ENCODE measurements around the gene ARL15.

The ARL15 gene

GRCh38 chr5:53971131-53971530 lies 339.2 kb downstream of the ARL15 start:
- DNase-seq, result no peak

- DNase-seq, result no peak
These were observed 339.9 kb downstream of the ARL15 start for GRCh38 chr5:53970475-53970874.

- no peak for DNase-seq
These were observed 341.1 kb downstream of the ARL15 start for GRCh38 chr5:53969176-53969730.

- no peak for DNase-seq
These were observed 344.9 kb downstream of the ARL15 start for GRCh38 chr5:53965459-53965858.

GRCh38 chr5:53963958-53964357 lies 346.4 kb downstream of the ARL15 start:
- DNase-seq, result no peak

- no peak for DNase-seq
These were observed 348.1 kb downstream of the ARL15 start for GRCh38 chr5:53962306-53962705.

GRCh38 chr5:53956632-53957031 lies 353.7 kb downstream of the ARL15 start:
- no peak for DNase-seq

- no peak for DNase-seq
These were observed 354.2 kb downstream of the ARL15 start for GRCh38 chr5:53956196-53956595.

- DNase-seq, result no peak
These were observed 359.8 kb downstream of the ARL15 start for GRCh38 chr5:53950621-53951020.

- DNase-seq, result no peak
These were observed 361.8 kb downstream of the ARL15 start for GRCh38 chr5:53948598-53948997.

GRCh38 chr5:53946405-53947100 lies 363.8 kb downstream of the ARL15 start:
- no peak for DNase-seq

GRCh38 chr5:53944981-53945380 lies 365.4 kb downstream of the ARL15 start:
- no peak for DNase-seq

- DNase-seq, result no peak
These were observed 366.4 kb downstream of the ARL15 start for GRCh38 chr5:53943938-53944337.

GRCh38 chr5:53942724-53943123 lies 367.6 kb downstream of the ARL15 start:
- DNase-seq, result no peak

GRCh38 chr5:53940921-53941320 lies 369.5 kb downstream of the ARL15 start:
- DNase-seq, result no peak

- DNase-seq, result no peak
These were observed 372.9 kb downstream of the ARL15 start for GRCh38 chr5:53937467-53937866.

GRCh38 chr5:53936481-53937352 lies 373.7 kb downstream of the ARL15 start:
- DNase-seq, result no peak

- DNase-seq, result no peak
These were observed 376.1 kb downstream of the ARL15 start for GRCh38 chr5:53934151-53934820.

- no peak for DNase-seq
These were observed 378.0 kb downstream of the ARL15 start for GRCh38 chr5:53932351-53932750.

- no peak for DNase-seq
These were observed 379.9 kb downstream of the ARL15 start for GRCh38 chr5:53930457-53930856.

GRCh38 chr5:53929570-53929969 lies 380.8 kb downstream of the ARL15 start:
- DNase-seq, result no peak

GRCh38 chr5:53929152-53929551 lies 381.2 kb downstream of the ARL15 start:
- no peak for DNase-seq

GRCh38 chr5:53928641-53929040 lies 381.7 kb downstream of the ARL15 start:
- no peak for DNase-seq

Measured in activated naive CD4-positive, alpha-beta T cell (primary cell).